ENCODE measurements around the gene HECW1. TPM values are rescaled to one million over a fixed set of nuclear protein-coding genes. Genes with fewer than 3 reads are reported as not detected.

HECW1 gene
- total RNA-seq, 1 donor from 2014 or later = not detected

DNA sequence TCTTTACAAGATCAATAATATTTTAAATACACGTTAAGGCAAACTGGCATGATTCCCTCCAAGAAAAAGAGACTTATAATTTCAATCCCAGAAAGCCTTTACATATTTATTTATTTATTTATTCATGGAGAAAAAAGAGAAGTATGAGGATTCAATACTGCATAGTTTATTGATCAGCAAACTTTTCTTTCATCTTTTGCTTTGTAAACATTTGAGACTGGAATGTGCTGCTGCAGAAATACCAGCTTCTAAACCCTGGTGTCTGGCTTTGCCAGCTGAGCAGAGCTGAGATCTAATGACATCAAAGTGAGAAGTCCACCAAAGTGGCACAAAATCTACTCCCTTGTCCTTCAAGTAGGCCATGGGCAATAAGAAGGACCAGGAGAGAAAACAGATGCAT lies 376.8 kb downstream of the HECW1 start:
- Mint-ChIP-seq H3K36me3 (ENCODE audit: low read depth) (no peaks in the 10 kb centered on the region), H3K27ac (no peak overlapping the region), H3K9me3 (no peaks in the 10 kb centered on the region), H3K4me1 (peaks cover 9% of the 10 kb centered on the region), H3K4me3 (no peak overlapping the region), H3K27me3 (no peaks in the 10 kb centered on the region)
- intact Hi-C loops (cut with micrococcal nuclease) = no loop called here
- DNase-seq (no peak), ATAC-seq (ENCODE audit: low read depth) (no peak)
- TF ChIP-seq, protein P1, sequence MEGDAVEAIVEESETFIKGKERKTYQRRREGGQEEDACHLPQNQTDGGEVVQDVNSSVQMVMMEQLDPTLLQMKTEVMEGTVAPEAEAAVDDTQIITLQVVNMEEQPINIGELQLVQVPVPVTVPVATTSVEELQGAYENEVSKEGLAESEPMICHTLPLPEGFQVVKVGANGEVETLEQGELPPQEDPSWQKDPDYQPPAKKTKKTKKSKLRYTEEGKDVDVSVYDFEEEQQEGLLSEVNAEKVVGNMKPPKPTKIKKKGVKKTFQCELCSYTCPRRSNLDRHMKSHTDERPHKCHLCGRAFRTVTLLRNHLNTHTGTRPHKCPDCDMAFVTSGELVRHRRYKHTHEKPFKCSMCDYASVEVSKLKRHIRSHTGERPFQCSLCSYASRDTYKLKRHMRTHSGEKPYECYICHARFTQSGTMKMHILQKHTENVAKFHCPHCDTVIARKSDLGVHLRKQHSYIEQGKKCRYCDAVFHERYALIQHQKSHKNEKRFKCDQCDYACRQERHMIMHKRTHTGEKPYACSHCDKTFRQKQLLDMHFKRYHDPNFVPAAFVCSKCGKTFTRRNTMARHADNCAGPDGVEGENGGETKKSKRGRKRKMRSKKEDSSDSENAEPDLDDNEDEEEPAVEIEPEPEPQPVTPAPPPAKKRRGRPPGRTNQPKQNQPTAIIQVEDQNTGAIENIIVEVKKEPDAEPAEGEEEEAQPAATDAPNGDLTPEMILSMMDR (IDR thresholded peaks at IDR 0.05) = no peak
- ChIA-PET CTCF (no interaction called here), POLR2A (no interaction called here)

DNA sequence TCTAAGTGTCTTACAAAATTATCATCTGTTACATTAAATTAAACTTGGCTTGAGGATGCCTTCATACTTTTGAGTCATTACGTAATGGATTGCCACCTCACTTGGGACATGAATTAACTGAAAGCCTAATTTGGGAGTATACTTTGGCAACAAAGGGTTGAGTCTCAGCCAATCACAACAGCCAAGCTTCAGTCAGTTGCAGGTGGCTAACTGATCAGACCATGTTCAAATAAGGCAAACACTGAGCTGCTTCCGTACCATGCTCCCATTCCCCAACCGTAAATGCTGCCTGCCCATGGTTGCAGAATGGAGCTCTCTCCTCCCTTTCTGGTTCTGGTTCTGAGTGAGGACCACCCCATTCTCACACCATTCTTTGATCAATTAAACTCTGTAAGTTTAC lies 377.6 kb downstream of the HECW1 start:
- Mint-ChIP-seq H3K4me1 (peaks cover 9% of the 10 kb centered on the region), H3K9me3 (no peaks in the 10 kb centered on the region), H3K27ac (no peak overlapping the region), H3K36me3 (ENCODE audit: low read depth) (no peaks in the 10 kb centered on the region), H3K27me3 (no peaks in the 10 kb centered on the region), H3K4me3 (no peak overlapping the region)
- TF ChIP-seq, protein P1 (IDR thresholded peaks at IDR 0.05) = no peak
- CTCF ChIA-PET = no interaction called here
- DNase-seq (no peak), ATAC-seq (ENCODE audit: low read depth) (no peak)
- POLR2A ChIA-PET = no interaction called here
- intact Hi-C loops (cut with micrococcal nuclease) = no loop called here

DNA sequence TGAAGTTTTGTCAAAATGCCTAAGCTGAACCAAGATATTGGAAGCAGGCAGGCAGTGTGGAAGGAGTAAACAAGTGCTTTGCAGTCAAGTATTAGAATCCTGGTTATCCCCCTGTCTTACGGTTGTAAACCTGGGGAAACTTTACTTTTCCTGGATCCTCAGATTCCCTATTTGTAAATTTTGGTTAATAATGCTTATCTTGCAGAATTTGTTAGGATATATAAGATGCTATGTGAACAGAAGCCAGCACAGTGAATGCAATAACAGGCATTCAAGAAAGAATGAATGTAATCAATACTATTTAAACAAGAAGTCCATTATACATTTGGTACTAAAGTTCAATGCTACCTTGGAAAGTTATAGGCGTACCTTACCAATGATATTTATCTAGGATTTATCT lies 378.7 kb downstream of the HECW1 start:
- no peak for ATAC-seq (ENCODE audit: low read depth)
- H3K4me1 Mint-ChIP-seq = peaks cover 9% of the 10 kb centered on the region
- intact Hi-C loops (cut with micrococcal nuclease) = no loop called here
- TF ChIP-seq, protein P1 (IDR thresholded peaks at IDR 0.05) = no peak
- H3K4me3 Mint-ChIP-seq = no peak overlapping the region
- CTCF ChIA-PET = no interaction called here
- H3K27ac Mint-ChIP-seq = no peak overlapping the region
- no peaks in the 10 kb centered on the region for H3K9me3 Mint-ChIP-seq
- no peak for DNase-seq
- POLR2A ChIA-PET = no interaction called here
- H3K36me3 Mint-ChIP-seq (ENCODE audit: low read depth) = no peaks in the 10 kb centered on the region
- no peaks in the 10 kb centered on the region for H3K27me3 Mint-ChIP-seq

DNA sequence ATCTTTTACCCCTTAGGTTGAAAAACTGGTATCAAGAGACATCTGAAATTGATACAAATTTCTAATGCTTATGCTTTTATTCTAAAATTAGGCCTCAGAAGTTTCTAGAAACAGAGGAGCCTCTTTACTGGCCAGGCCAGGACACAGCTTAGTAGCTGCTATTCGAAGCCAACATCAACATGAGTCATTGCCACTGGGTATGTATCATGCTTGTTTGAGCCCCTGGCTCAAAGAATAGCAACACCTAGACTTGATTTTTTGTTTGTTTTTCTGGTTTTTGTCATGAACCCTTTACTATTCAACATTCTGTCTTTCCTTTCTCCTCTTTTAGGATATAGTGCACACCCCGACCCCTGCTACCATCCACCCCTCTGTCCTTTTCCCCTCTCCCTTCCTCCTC lies 379.5 kb downstream of the HECW1 start:
- peaks cover 9% of the 10 kb centered on the region for H3K4me1 Mint-ChIP-seq
- TF ChIP-seq, protein P1 (IDR thresholded peaks at IDR 0.05) = no peak
- ChIA-PET CTCF (no interaction called here), POLR2A (no interaction called here)
- no peaks in the 10 kb centered on the region for H3K9me3 Mint-ChIP-seq
- H3K27me3 Mint-ChIP-seq = no peaks in the 10 kb centered on the region
- DNase-seq (no peak), ATAC-seq (ENCODE audit: low read depth) (no peak)
- no peak overlapping the region for H3K4me3 Mint-ChIP-seq
- intact Hi-C loops (cut with micrococcal nuclease) = no loop called here
- H3K27ac Mint-ChIP-seq = no peak overlapping the region
- no peaks in the 10 kb centered on the region for H3K36me3 Mint-ChIP-seq (ENCODE audit: low read depth)

DNA sequence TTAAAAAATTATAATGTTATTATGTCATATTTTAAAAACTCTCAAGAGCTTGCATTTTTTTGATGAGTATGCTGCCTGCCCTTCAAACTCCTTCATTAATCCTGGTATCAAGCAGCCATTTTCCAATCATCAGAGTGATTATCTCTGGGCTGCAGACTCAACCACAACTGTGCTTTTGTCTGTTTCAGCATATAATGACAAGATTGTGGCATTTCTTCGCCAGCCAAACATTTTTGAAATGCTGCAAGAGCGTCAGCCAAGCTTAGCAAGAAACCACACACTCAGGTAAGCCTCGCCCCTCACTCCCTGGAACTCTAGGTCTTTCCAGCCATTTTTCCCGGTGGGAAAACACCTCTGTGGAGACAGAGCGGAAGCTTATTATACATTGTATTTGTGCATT lies 380.4 kb downstream of the HECW1 start:
- H3K4me1 Mint-ChIP-seq = peaks cover 7% of the 10 kb centered on the region
- H3K27me3 Mint-ChIP-seq = no peaks in the 10 kb centered on the region
- H3K27ac Mint-ChIP-seq = no peak overlapping the region
- no peak for DNase-seq
- TF ChIP-seq, protein P1 (IDR thresholded peaks at IDR 0.05) = no peak
- H3K36me3 Mint-ChIP-seq (ENCODE audit: low read depth) = no peaks in the 10 kb centered on the region
- POLR2A ChIA-PET = no interaction called here
- CTCF ChIA-PET = no interaction called here
- ATAC-seq (ENCODE audit: low read depth) = no peak
- H3K9me3 Mint-ChIP-seq = no peaks in the 10 kb centered on the region
- intact Hi-C loops (cut with micrococcal nuclease) = no loop called here
- H3K4me3 Mint-ChIP-seq = no peak overlapping the region
